GM23338 (cell line): Measurements from ENCODE around the gene SETX. TPM values are rescaled to one million over a fixed set of nuclear protein-coding genes. Genes with fewer than 3 reads are reported as not detected.

Experiments
- ATAC-seq: fragments of 200-7000 bp; cut with Tn5 transposase; 3 replicates; pipeline ENCODE4 v1.9.1; 2020
- DNase-seq: peaks from one replicate; pipeline ENCODE4 v3.0.0-alpha.2; 2015; ENCODE audit warnings: low spot score
- H2AFZ ChIP-seq: fragments of 200-600 bp; sonication (generic); 2 replicates; pipeline ENCODE4 v1.8.0; 2016; ENCODE audit warnings: antibody characterized with exemption, mild to moderate bottlenecking, moderate library complexity
- H3F3A ChIP-seq: fragments of 200-600 bp; sonication (generic); replicated peaks from 2 replicates; pipeline ENCODE4 v1.8.0; 2017; ENCODE audit warnings: antibody characterized with exemption, mixed run types, low read depth
- H3K27ac ChIP-seq: fragments of 200-600 bp; sonication (generic); 2 replicates; pipeline ENCODE4 v1.6.1; 2016; ENCODE audit warnings: low read depth
- H3K27me3 ChIP-seq: fragments of 200-600 bp; sonication (generic); 2 replicates; pipeline ENCODE4 v1.8.0; 2016; ENCODE audit warnings: mild to moderate bottlenecking, mixed run types, moderate library complexity; ENCODE audit not compliant: insufficient read depth
- H3K36me3 ChIP-seq: fragments of 200-600 bp; sonication (generic); 2 replicates; pipeline ENCODE4 v1.8.0; 2016; ENCODE audit warnings: mild to moderate bottlenecking; ENCODE audit not compliant: insufficient read depth
- H3K4me1 ChIP-seq: fragments of 200-600 bp; sonication (generic); 2 replicates; pipeline ENCODE4 v1.8.0; 2016; ENCODE audit warnings: mild to moderate bottlenecking, moderate library complexity; ENCODE audit not compliant: insufficient read depth
- H3K4me2 ChIP-seq: fragments of 200-600 bp; sonication (generic); 2 replicates; pipeline ENCODE4 v1.7.1; 2017; ENCODE audit warnings: mixed run types
- H3K4me3 ChIP-seq: fragments of 200-600 bp; sonication (generic); 2 replicates; pipeline ENCODE4 v1.6.1; 2016; ENCODE audit warnings: mixed run types
- H3K79me2 ChIP-seq: fragments of 200-600 bp; sonication (generic); replicated peaks from 2 replicates; pipeline ENCODE4 v1.8.0; 2017; ENCODE audit warnings: mild to moderate bottlenecking; ENCODE audit not compliant: insufficient read depth
- H3K9me2 ChIP-seq: fragments of 200-600 bp; sonication (generic); 2 replicates; pipeline ENCODE4 v1.8.0; 2017; ENCODE audit not compliant: insufficient read depth
- H4K20me1 ChIP-seq: fragments of 200-600 bp; sonication (generic); replicated peaks from 2 replicates; pipeline ENCODE4 v1.8.0; 2017; ENCODE audit warnings: mild to moderate bottlenecking; ENCODE audit not compliant: insufficient read depth
- H3K27ac Mint-ChIP-seq: 2 replicates; pipeline ENCODE4 v1.8.0; 2020; ENCODE audit warnings: inconsistent platforms, mild to moderate bottlenecking, moderate library complexity, mixed read lengths
- H3K27me3 Mint-ChIP-seq: 3 replicates; pipeline ENCODE4 v1.8.0; 2022; ENCODE audit warnings: low read depth, mild to moderate bottlenecking, moderate library complexity, mixed read lengths, inconsistent platforms; ENCODE audit not compliant: insufficient read depth, poor library complexity
- H3K36me3 Mint-ChIP-seq: 3 replicates; pipeline ENCODE4 v1.8.0; 2021; ENCODE audit warnings: low read depth, mild to moderate bottlenecking, inconsistent platforms, moderate library complexity, mixed read lengths
- H3K4me1 Mint-ChIP-seq: 3 replicates; pipeline ENCODE4 v1.8.0; 2020; ENCODE audit warnings: mild to moderate bottlenecking, inconsistent platforms, mixed read lengths
- H3K4me3 Mint-ChIP-seq: 3 replicates; pipeline ENCODE4 v1.8.0; 2021; ENCODE audit warnings: moderate library complexity, mild to moderate bottlenecking, inconsistent platforms, mixed read lengths
- H3K9me3 Mint-ChIP-seq: 3 replicates; pipeline ENCODE4 v1.8.0; 2020; ENCODE audit warnings: moderate library complexity, mild to moderate bottlenecking, inconsistent platforms, mixed read lengths
- CREB1 ChIP-seq: fragments of 250-450 bp; sonication (Bioruptor Pico); IDR thresholded peaks from 2 replicates; pipeline ENCODE4 v1.5.0; 2020; ENCODE audit warnings: low read depth, mild to moderate bottlenecking, moderate library complexity
- ETS1 ChIP-seq: IDR thresholded peaks from 2 replicates; pipeline ENCODE4 v1.6.1; 2016; ENCODE audit warnings: antibody characterized with exemption
- EZH2 ChIP-seq: fragments of 200-600 bp; sonication (generic); IDR thresholded peaks from one replicate; pipeline ENCODE4 v1.8.0; 2017; ENCODE audit warnings: antibody characterized with exemption, mild to moderate bottlenecking, low read depth; ENCODE audit not compliant: unreplicated experiment
- EZH2phosphoT487 ChIP-seq: fragments of 200-600 bp; sonication (generic); IDR thresholded peaks from one replicate; pipeline ENCODE4 v1.8.1; 2018; ENCODE audit warnings: antibody characterized with exemption; ENCODE audit not compliant: unreplicated experiment
- JUNB ChIP-seq: IDR thresholded peaks from one replicate; pipeline ENCODE4 v1.6.1; 2016; ENCODE audit warnings: antibody characterized with exemption; ENCODE audit not compliant: unreplicated experiment
- NANOG ChIP-seq: IDR thresholded peaks from 2 replicates; pipeline ENCODE4 v1.6.1; 2016; ENCODE audit warnings: antibody characterized with exemption, borderline replicate concordance
- POLR2AphosphoS5 ChIP-seq: IDR thresholded peaks from 2 replicates; pipeline ENCODE4 v1.6.1; 2016; ENCODE audit warnings: antibody characterized with exemption, low read depth
- STAT1 ChIP-seq: IDR thresholded peaks from one replicate; pipeline ENCODE4 v1.6.1; 2016; ENCODE audit warnings: antibody characterized with exemption; ENCODE audit not compliant: unreplicated experiment
- ZNF114 ChIP-seq: fragments of 250-450 bp; sonication (Bioruptor Pico); IDR thresholded peaks from 2 replicates; pipeline ENCODE4 v1.5.0; 2020; ENCODE audit warnings: mild to moderate bottlenecking, moderate library complexity
- ZNF331 ChIP-seq: fragments of 250-450 bp; sonication (Bioruptor Pico); IDR thresholded peaks from 2 replicates; pipeline ENCODE4 v1.5.0; 2020; ENCODE audit warnings: low read depth, mild to moderate bottlenecking, moderate library complexity
- polyA plus RNA-seq: library from polyadenylated mRNA; unstranded; fragments of >200 nt; fragmentation: Nextera tagmentation; extraction: Ambion mirVana; gene quantifications from 2 replicates; pipeline ENCODE4 v1.2.1, GENCODE V29; 2016
- total RNA-seq: library from RNA; depleted of rRNA; stranded (reverse); fragments of >200 nt; shearing (Covaris generic); gene quantifications from 2 replicates; pipeline ENCODE4 v1.2.3, GENCODE V29; 2014
- TF ChIP-seq, protein P1 (sequence below): IDR thresholded peaks from one replicate; pipeline ENCODE4 v1.6.1; 2018; ENCODE audit warnings: antibody characterized with exemption; ENCODE audit not compliant: unreplicated experiment
- TF ChIP-seq, protein P2 (sequence below): fragments of 250-450 bp; sonication (Bioruptor Pico); IDR thresholded peaks from 2 replicates; pipeline ENCODE4 v1.5.0; 2020; ENCODE audit warnings: mild to moderate bottlenecking, moderate library complexity
- TF ChIP-seq, protein P3 (sequence below), 2 experiments: fragments of 200-600 bp in 1 of 2; sonication (generic) in 1 of 2; conservative IDR thresholded peaks; 2 replicates each; pipeline versions ENCODE4 v1.5.1 to v1.6.1; 2016 to 2017; ENCODE audit warnings: antibody characterized with exemption in 2 of 2, low read depth in 2 of 2, mild to moderate bottlenecking in 2 of 2, moderate library complexity in 1 of 2

Gene SETX
- total and polyA plus RNA-seq, 2 experiments from 2014 or later = 17.5 to 49.9 TPM

DNA sequence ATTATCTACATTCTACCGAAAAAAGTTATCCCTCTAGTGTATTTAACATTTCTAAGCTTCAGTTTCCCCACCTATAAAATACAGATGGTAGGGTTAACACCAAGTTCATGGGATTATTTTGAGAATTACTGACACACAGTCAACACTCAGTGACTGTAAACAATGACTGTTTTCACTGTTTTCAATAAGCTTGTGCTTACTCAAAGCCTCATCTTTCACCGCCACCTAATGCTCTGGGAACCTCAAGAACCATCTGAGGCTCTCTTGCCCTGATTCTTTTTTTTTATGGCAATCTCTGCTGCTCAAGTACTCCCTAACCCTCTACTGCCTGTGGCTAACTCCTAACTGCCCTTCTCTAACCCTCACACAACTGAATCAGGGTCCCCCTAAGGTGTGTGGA, 59.6 kb downstream of the SETX start:
- no peak overlapping the region for H3K4me2 ChIP-seq
- H3K27ac ChIP-seq = no peak overlapping the region
- peaks cover 15% of the 10 kb centered on the region; the same call in 1 of the 2 replicates for H4K20me1 ChIP-seq
- no peaks in the 10 kb centered on the region for H3K4me1 ChIP-seq
- H3K4me3 Mint-ChIP-seq = no peak overlapping the region; the same call in 2 of the 3 replicates
- H3K9me3 Mint-ChIP-seq = no peaks in the 10 kb centered on the region
- ATAC-seq (no peak), DNase-seq (no peak)
- no peak overlapping the region for H2AFZ ChIP-seq
- H3K27me3 ChIP-seq = no peaks in the 10 kb centered on the region
- H3K36me3 Mint-ChIP-seq = peaks cover 68% of the 10 kb centered on the region
- peaks cover 22% of the 10 kb centered on the region for H3K36me3 ChIP-seq
- H3F3A ChIP-seq = no peaks in the 10 kb centered on the region
- no peak for TF ChIP-seq ZNF331
- no peak for TF ChIP-seq STAT1
- TF ChIP-seq EZH2phosphoT487 = no peak
- TF ChIP-seq, protein P1, sequence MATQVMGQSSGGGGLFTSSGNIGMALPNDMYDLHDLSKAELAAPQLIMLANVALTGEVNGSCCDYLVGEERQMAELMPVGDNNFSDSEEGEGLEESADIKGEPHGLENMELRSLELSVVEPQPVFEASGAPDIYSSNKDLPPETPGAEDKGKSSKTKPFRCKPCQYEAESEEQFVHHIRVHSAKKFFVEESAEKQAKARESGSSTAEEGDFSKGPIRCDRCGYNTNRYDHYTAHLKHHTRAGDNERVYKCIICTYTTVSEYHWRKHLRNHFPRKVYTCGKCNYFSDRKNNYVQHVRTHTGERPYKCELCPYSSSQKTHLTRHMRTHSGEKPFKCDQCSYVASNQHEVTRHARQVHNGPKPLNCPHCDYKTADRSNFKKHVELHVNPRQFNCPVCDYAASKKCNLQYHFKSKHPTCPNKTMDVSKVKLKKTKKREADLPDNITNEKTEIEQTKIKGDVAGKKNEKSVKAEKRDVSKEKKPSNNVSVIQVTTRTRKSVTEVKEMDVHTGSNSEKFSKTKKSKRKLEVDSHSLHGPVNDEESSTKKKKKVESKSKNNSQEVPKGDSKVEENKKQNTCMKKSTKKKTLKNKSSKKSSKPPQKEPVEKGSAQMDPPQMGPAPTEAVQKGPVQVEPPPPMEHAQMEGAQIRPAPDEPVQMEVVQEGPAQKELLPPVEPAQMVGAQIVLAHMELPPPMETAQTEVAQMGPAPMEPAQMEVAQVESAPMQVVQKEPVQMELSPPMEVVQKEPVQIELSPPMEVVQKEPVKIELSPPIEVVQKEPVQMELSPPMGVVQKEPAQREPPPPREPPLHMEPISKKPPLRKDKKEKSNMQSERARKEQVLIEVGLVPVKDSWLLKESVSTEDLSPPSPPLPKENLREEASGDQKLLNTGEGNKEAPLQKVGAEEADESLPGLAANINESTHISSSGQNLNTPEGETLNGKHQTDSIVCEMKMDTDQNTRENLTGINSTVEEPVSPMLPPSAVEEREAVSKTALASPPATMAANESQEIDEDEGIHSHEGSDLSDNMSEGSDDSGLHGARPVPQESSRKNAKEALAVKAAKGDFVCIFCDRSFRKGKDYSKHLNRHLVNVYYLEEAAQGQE = no peak
- TF ChIP-seq CREB1 (CRISPR knock-in tag) = no peak
- no peak for TF ChIP-seq ETS1
- TF ChIP-seq JUNB = no peak
- TF ChIP-seq, protein P2, sequence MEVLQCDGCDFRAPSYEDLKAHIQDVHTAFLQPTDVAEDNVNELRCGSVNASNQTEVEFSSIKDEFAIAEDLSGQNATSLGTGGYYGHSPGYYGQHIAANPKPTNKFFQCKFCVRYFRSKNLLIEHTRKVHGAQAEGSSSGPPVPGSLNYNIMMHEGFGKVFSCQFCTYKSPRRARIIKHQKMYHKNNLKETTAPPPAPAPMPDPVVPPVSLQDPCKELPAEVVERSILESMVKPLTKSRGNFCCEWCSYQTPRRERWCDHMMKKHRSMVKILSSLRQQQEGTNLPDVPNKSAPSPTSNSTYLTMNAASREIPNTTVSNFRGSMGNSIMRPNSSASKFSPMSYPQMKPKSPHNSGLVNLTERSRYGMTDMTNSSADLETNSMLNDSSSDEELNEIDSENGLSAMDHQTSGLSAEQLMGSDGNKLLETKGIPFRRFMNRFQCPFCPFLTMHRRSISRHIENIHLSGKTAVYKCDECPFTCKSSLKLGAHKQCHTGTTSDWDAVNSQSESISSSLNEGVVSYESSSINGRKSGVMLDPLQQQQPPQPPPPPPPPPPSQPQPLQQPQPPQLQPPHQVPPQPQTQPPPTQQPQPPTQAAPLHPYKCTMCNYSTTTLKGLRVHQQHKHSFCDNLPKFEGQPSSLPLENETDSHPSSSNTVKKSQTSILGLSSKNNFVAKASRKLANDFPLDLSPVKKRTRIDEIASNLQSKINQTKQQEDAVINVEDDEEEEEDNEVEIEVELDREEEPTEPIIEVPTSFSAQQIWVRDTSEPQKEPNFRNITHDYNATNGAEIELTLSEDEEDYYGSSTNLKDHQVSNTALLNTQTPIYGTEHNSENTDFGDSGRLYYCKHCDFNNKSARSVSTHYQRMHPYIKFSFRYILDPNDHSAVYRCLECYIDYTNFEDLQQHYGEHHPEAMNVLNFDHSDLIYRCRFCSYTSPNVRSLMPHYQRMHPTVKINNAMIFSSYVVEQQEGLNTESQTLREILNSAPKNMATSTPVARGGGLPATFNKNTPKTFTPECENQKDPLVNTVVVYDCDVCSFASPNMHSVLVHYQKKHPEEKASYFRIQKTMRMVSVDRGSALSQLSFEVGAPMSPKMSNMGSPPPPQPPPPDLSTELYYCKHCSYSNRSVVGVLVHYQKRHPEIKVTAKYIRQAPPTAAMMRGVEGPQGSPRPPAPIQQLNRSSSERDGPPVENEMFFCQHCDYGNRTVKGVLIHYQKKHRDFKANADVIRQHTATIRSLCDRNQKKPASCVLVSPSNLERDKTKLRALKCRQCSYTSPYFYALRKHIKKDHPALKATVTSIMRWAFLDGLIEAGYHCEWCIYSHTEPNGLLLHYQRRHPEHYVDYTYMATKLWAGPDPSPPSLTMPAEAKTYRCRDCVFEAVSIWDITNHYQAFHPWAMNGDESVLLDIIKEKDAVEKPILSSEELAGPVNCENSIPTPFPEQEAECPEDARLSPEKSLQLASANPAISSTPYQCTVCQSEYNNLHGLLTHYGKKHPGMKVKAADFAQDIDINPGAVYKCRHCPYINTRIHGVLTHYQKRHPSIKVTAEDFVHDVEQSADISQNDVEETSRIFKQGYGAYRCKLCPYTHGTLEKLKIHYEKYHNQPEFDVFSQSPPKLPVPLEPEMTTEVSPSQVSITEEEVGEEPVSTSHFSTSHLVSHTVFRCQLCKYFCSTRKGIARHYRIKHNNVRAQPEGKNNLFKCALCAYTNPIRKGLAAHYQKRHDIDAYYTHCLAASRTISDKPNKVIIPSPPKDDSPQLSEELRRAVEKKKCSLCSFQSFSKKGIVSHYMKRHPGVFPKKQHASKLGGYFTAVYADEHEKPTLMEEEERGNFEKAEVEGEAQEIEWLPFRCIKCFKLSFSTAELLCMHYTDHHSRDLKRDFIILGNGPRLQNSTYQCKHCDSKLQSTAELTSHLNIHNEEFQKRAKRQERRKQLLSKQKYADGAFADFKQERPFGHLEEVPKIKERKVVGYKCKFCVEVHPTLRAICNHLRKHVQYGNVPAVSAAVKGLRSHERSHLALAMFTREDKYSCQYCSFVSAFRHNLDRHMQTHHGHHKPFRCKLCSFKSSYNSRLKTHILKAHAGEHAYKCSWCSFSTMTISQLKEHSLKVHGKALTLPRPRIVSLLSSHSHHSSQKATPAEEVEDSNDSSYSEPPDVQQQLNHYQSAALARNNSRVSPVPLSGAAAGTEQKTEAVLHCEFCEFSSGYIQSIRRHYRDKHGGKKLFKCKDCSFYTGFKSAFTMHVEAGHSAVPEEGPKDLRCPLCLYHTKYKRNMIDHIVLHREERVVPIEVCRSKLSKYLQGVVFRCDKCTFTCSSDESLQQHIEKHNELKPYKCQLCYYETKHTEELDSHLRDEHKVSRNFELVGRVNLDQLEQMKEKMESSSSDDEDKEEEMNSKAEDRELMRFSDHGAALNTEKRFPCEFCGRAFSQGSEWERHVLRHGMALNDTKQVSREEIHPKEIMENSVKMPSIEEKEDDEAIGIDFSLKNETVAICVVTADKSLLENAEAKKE (CRISPR knock-in tag) = no peak
- no peak for TF ChIP-seq EZH2
- no peak for TF ChIP-seq NANOG
- no peak for TF ChIP-seq POLR2AphosphoS5
- no peak for TF ChIP-seq ZNF114 (CRISPR knock-in tag)
- TF ChIP-seq, protein P3, sequence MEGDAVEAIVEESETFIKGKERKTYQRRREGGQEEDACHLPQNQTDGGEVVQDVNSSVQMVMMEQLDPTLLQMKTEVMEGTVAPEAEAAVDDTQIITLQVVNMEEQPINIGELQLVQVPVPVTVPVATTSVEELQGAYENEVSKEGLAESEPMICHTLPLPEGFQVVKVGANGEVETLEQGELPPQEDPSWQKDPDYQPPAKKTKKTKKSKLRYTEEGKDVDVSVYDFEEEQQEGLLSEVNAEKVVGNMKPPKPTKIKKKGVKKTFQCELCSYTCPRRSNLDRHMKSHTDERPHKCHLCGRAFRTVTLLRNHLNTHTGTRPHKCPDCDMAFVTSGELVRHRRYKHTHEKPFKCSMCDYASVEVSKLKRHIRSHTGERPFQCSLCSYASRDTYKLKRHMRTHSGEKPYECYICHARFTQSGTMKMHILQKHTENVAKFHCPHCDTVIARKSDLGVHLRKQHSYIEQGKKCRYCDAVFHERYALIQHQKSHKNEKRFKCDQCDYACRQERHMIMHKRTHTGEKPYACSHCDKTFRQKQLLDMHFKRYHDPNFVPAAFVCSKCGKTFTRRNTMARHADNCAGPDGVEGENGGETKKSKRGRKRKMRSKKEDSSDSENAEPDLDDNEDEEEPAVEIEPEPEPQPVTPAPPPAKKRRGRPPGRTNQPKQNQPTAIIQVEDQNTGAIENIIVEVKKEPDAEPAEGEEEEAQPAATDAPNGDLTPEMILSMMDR (conservative IDR thresholded peaks at IDR 0.05; ENCODE audit: low read depth in 2 of 2) = no peak
- peaks cover 12% of the 10 kb centered on the region; the same call in 2 of the 3 replicates for H3K4me1 Mint-ChIP-seq
- no peaks in the 10 kb centered on the region for H3K27me3 Mint-ChIP-seq
- H3K4me3 ChIP-seq = no peak overlapping the region
- H3K9me2 ChIP-seq = no peaks in the 10 kb centered on the region
- peaks cover 3% of the 10 kb centered on the region for H3K79me2 ChIP-seq
- peak overlapping the region; percentile 64 for H3K27ac Mint-ChIP-seq
